ENCODE data around the gene GAPVD1. TPM values are rescaled to one million over a fixed set of nuclear protein-coding genes. Genes with fewer than 3 reads are reported as not detected.

Gene GAPVD1
- total and polyA plus RNA-seq, 2 of the 8 experiments (the other 6 are each of a cell fraction or from before 2014, with no cell fraction given) = 5.5 to 40.5 TPM

DNA sequence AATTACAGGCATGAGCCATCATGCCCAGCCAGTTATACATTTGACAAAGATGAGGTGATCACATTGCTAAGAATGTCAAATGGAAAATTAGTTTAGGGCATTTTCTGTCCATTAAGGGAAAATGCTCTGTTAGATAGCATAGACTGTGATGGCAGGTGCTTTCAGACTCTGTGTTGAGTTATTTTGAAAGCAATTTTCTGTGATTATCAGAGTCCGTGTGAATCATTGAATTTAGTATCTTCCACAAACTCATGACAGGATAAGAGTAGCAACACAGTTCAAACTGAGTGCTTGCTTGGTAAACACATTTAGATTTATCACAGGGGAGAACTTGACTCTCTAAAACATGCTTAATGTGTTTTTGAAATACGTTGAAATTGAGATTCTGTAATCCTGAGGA, 69.0 kb downstream of the GAPVD1 start:
- H4K20me1 ChIP-seq (replicated peaks in 1 of 2; ENCODE audit: control insufficient read depth in 1 of 2, insufficient read depth in 2 of 2, low read length in 2 of 2) = no peaks in the 10 kb centered on the region
- no peak overlapping the region for H3K4me2 ChIP-seq (ENCODE audit: insufficient read depth in 1 of 2, low read depth in 2 of 2, low read length in 2 of 2)
- no peak overlapping the region for H3K27ac ChIP-seq (ENCODE audit: low read depth, low read length)
- H3K36me3 ChIP-seq (ENCODE audit: control insufficient read depth in 2 of 4, insufficient read depth in 4 of 4, low read length in 3 of 4) = peaks cover 7 to 48% (median 23%) of the 10 kb centered on the region in 4 experiments
- H3K4me3 ChIP-seq (ENCODE audit: extremely low read depth in 1 of 4, insufficient read depth in 2 of 4, low read depth in 3 of 4, low read length in 4 of 4) = no peak overlapping the region
- no peak overlapping the region for H3K4ac ChIP-seq (replicated peaks; ENCODE audit: insufficient read length, low read depth, low read length)
- no peak overlapping the region for H3K23ac ChIP-seq (ENCODE audit: insufficient read length)
- no peak overlapping the region for H3K14ac ChIP-seq (ENCODE audit: insufficient read length)
- H3K9me3 ChIP-seq (ENCODE audit: insufficient read depth in 2 of 2, low read depth in 1 of 2, low read length in 1 of 2) = no peaks in the 10 kb centered on the region; a peak in 1 of 4 replicates
- H3K23me2 ChIP-seq (ENCODE audit: low read depth, low read length) = no peaks in the 10 kb centered on the region; the same call in 1 of the 2 replicates
- no peak overlapping the region for H2AK5ac ChIP-seq (ENCODE audit: low read depth, low read length)
- no peak overlapping the region for H3K9ac ChIP-seq (replicated peaks in 1 of 4; ENCODE audit: extremely low read depth in 1 of 4, low read depth in 3 of 4, low read length in 3 of 4)
- no peak overlapping the region for H3K56ac ChIP-seq (replicated peaks; ENCODE audit: insufficient read length, low read depth, low read length)
- DNase-seq (ENCODE audit: low read depth in 1 of 2, low spot score in 2 of 2) (no peak), FAIRE-seq (no peak)
- WGBS, 2 experiments (ENCODE audit: extremely low coverage in 1 of 2, insufficient coverage in 1 of 2, insufficient read length in 1 of 2, insufficient replicate concordance in 2 of 2, low coverage in 1 of 2, low lambda C conversion rate in 2 of 2, missing lambda C conversion rate in 1 of 2) = 86% methylated on average over 2 of the region's 2 CpGs; no CpG with 5 or more reads in 1 of the 2 experiments
- no peak overlapping the region for H2BK12ac ChIP-seq (ENCODE audit: low read depth, low read length)
- POLR2A ChIA-PET (ENCODE audit: partially characterized antibody) = no interaction called here
- H3K4me1 ChIP-seq (replicated peaks in 1 of 4; ENCODE audit: control insufficient read depth in 3 of 4, insufficient read depth in 4 of 4, low read length in 3 of 4) = no peaks in the 10 kb centered on the region
- no peak overlapping the region for H2BK20ac ChIP-seq (ENCODE audit: low read length)
- TF ChIP-seq, protein P1, sequence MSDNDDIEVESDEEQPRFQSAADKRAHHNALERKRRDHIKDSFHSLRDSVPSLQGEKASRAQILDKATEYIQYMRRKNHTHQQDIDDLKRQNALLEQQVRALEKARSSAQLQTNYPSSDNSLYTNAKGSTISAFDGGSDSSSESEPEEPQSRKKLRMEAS (IDR thresholded peaks at IDR 0.05) = no peak
- no peak for TF ChIP-seq ZNF274 (IDR thresholded peaks at IDR 0.05; ENCODE audit: borderline replicate concordance, extremely low read depth, low read length)
- H2BK15ac ChIP-seq (ENCODE audit: low read length) = no peak overlapping the region
- no peaks in the 10 kb centered on the region for H3K79me1 ChIP-seq (ENCODE audit: low read depth, low read length)
- H4K5ac ChIP-seq (ENCODE audit: insufficient read length, low read depth, low read length) = no peak overlapping the region
- no peak overlapping the region for H4K91ac ChIP-seq (replicated peaks; ENCODE audit: insufficient read length, low read length)
- H2AFZ ChIP-seq (ENCODE audit: low read length) = no peak overlapping the region
- H3K18ac ChIP-seq (ENCODE audit: extremely low read depth, low read length) = no peak overlapping the region
- CTCF ChIA-PET (ENCODE audit: partially characterized antibody) = interaction anchor here (1.2 kb wide), 1 partner anchor 11 kb away, joined by 4 read pairs; no protein-coding TSS in a partner anchor
- H3K27me3 ChIP-seq (replicated peaks in 1 of 4; ENCODE audit: control insufficient read depth in 3 of 4, extremely low read depth in 1 of 4, insufficient read depth in 3 of 4, low read length in 3 of 4) = no peaks in the 10 kb centered on the region
- H4K8ac ChIP-seq (ENCODE audit: extremely low read depth, insufficient read depth, low read length) = no peak overlapping the region
- H3K79me2 ChIP-seq (ENCODE audit: control insufficient read depth in 1 of 2, insufficient read depth in 2 of 2, low read length in 2 of 2) = no peaks in the 10 kb centered on the region
- no peak overlapping the region for H2BK120ac ChIP-seq (replicated peaks; ENCODE audit: low read depth, low read length)
- no peak overlapping the region for H2BK5ac ChIP-seq (ENCODE audit: low read depth, low read length)
